HG03354 (cell line): Measurements from ENCODE around the gene GTF2F1.
"Not testable (repeated sequence)": the region's sequence is repeated elsewhere in the genome, so short reads cannot be mapped to it uniquely, and the experiment has no call there.

Experiments
- ATAC-seq: cut with Tn5 transposase; IDR thresholded peaks from one replicate; pipeline ENCODE4 v1.9.1; 2021; ENCODE audit warnings: mild to moderate bottlenecking; ENCODE audit not compliant: unreplicated experiment, poor library complexity, severe bottlenecking

The GTF2F1 gene

GRCh38 chr19:6421075-6422014, 28.4 kb upstream of the GTF2F1 start:
- no peak for ATAC-seq

GRCh38 chr19:6418562-6418932, 25.6 kb upstream of the GTF2F1 start:
- no peak for ATAC-seq

DNA sequence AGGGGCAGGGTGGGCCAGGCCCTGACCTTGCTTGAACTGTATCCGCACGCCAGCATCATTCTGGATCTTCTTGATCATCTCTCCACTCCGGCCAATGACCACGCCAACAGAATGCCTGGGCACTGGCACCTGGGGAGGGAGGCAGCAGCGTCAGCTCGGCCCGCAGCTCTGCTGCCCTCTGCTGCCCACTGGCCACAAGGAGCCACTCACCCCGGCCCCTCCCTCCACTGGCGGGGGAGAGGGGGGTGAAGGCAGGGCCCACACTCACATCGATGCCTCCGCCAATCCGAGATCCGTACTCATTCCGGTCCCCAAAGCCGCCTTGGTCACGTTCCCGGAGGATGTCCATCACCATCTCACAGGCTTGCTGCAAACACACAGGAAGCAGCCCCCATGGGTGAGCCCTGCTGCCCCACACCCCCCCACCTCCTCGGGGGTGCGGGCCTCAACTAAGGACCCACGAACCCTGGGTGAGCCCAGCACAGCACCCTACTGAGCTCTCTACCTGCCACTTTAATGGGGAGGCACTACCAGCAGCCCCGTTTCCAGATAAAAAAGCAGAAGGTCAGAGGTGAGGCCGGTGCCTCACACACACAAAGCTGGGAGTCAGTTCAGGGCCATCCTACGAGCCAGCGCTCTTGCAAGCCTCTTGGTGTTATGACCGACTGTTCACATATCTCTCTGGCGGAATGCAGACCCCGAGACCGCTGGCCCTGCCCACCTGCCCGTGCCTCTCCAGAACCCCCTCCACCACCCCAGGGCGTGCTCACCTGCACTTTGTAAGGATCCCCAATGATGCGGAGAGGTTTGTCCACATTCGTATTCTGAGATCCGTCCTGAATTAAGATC, 25.0 kb upstream of the GTF2F1 start:
- no peak for ATAC-seq

GRCh38 chr19:6416658-6417405, 23.9 kb upstream of the GTF2F1 start:
- no peak for ATAC-seq

DNA sequence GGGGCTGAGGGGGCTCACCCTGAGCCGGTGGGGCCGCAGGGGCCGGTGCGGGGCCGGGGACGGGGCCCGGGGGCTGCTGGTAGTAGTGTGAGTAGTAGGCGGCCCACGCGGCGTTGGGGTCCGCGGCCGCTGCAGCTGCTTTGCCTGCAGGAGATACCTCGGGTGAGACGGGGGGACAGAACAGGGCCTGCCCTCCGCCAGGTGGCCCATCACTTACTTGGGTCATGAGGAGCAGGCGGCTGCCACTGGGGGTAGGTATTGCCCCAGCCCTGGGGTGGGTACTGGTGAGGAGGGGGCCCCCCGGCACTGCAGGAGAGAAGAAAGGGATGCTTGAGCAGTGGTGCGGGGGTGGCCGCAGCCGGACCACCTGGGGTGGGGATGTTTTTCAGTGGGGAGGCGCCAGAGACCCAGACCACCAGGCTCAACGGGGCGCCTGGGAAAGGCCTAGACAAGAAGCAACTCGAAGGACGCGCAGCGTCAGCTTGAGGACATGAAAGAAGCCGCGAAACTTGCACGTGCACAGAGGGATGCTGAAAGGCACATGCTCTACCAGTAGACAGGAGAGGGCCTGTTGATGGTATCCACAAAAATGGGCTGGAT, 22.7 kb upstream of the GTF2F1 start:
- ATAC-seq: no peak

DNA sequence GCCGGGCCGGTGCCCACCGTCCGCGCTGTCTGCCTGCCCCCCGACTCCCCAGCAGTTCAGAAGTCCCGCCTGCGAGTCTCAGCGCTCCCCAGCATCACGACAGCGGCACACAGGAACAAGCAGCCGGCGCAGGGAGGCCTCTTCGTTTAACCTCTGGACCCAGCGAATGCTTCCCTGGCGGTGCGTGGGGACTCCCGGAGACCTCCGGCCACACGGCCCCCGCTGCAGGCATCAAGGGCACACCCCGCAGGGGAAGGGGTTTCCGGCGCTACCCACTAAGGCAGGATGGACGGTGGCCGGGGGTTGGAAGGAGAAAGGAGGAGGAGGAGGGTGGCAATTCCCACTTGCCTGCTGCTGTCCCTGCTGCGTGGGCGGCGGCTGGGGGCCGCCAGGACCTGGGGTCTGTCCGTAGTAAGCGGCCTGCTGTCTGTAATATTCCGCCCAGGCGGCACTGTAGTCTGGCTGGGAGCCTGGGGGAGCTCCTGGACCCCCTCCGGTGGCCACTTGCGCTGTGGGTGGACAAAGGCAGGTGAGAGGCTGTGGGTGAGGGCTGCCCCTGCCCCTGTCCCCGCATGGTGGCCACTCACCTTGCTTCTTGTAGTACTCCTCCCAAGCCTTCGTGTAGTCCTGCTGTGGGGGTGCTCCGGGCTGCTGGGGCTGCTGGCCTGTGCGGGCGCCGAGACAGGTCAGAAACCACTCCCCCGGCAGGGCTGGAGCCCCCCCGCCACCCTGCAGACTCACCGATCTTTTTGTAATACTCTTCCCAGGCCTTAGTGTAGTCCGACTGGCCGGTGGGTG, 22.0 kb upstream of the GTF2F1 start:
- ATAC-seq: no peak

DNA sequence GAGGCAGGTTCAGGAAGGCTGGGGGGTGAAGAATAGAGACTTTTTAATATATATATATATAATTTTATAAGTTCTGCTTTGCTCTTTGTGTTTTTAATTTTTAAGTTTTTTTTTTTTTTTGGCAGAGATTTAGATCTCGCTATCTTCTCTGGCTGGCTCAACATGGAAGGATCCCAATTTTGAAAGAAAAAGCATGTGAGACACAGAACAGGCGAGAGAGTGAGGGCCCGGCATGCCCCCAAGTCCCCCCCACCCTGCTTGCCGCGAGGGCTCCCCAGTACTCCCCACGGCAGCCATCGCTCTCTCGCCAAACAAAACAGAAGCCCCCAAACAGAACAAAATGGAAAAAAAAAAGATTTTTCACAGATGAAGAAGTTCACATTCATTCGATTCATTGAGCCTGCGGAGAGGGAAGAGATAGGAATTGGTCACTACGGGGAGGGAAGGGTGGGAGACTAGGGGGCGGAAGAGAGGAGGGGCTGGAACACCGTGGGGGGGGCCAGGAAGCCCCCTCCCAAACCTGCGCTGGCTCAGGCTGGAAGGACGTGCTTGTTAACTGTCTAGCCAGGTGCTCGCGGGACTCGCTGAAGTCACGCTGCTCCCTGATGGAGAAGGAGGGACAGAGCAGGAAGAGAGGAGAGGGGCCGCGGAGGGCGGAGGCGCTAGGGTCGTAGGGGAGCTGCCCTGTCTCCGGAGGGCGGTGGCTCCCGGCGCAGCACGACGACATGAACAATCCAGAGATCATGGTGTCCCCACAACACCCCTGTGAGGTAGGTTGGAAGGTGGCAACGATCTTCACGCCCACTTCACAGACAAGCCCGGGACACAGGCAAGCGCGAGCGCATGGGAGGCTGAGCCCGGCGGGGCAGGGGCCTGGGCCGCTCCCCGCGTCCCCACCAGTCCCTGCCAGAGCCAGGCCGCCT, 21.0 kb upstream of the GTF2F1 start:
- ATAC-seq: no peak

DNA sequence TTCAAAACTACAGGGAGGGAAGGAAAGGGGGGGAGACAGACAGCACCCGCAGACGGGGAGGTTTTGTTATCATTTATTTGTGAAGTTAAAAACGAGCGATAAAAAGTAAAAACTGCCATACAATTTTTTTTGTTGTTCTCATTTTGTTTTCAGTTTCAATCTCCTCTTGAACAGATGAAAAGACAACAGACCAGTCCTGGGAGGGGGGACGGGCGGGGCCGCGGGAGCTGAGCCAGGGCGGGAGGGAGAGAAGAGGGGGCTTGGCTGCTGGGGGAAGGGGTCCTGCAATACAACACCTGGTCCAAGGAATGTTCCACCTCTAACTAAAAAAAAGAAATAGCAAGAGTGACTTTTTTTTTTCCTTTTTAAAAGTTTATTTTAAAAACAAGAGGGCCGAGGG, 20.3 kb upstream of the GTF2F1 start:
- no peak for ATAC-seq

GRCh38 chr19:6412447-6413091, 19.6 kb upstream of the GTF2F1 start:
- no peak for ATAC-seq

DNA sequence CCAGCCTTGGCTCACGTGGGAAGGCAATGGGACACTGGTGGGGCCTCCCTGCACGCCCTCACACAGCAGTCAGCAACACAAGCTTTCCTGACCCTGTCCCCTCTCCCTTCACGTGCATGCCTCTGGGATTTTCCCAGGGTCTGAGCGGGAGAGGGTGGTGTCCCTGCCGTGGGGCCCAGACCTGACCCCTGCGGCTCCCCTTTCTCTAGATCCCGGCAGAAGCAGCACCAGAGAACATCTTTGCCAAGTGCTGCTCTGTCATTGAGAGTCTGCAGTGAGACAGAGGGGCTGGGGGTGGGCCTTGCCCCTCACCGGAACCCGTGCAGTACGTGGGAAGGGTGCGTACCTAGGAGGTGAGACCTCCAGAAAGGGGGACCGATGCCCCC, 19.1 kb upstream of the GTF2F1 start:
- ATAC-seq: no peak

DNA sequence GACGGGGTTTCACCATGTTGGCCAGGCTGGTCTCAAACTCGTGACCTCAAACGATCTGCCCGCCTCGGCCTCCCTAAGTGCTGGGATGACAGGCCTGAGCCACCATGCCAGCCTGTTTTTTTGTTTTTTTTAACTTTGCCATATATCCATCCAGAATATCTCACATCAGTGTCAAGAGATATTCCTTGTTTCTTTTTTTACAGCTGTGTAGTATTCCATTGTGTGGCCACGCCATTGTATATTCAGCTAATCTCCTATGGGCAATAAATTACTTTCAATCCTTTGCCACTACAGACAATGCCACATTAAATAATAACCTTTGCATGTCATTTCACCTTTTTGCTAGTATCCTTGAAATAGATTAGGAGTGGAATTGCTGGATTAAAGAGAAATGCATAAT, 16.4 kb upstream of the GTF2F1 start:
- no peak for ATAC-seq

- ATAC-seq: no peak
Observed at GRCh38 chr19:6406401-6406800, 13.4 kb upstream of the GTF2F1 start.

GRCh38 chr19:6402837-6403608, 10.1 kb upstream of the GTF2F1 start:
- ATAC-seq: no peak

DNA sequence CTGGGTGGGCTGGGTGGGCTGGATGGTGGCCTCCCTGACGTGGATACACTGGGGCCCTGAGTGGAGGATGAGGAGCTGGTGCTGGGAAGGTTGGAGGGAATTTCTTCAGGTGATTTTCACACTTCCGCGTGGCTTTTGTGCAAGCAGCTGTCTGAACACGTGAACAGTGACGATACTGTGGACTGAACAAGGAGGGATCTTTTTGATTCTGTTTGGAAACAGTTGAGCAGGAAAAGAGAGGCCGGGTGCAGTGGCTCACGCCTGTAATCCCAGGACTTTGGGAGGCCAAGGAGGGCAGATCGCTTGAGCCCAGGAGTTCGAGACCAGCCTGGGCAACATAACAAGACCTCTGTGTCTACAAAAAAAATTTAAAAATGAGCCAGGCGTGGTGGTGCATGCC, 9.1 kb upstream of the GTF2F1 start:
- ATAC-seq: no peak

- ATAC-seq: not testable (repeated sequence)
Observed at GRCh38 chr19:6400062-6400944, 7.3 kb upstream of the GTF2F1 start.

GRCh38 chr19:6396305-6396704, 3.3 kb upstream of the GTF2F1 start:
- no peak for ATAC-seq
